ENCODE measurements around the gene RND2. TPM values are rescaled to one million over a fixed set of nuclear protein-coding genes. Genes with fewer than 3 reads are reported as not detected.
"Not testable (repeated sequence)": the region's sequence is repeated elsewhere in the genome, so short reads cannot be mapped to it uniquely, and the experiment has no call there.

RND2 gene
- total RNA-seq, 2 donors from 2014 or later, result not detected

- Mint-ChIP-seq H3K27ac (peak overlapping the region in 1 of 2 donors; percentile 2), H3K9me3 (no peaks in the 10 kb centered on the region), H3K36me3 (peaks cover 0 to 6% of the 10 kb centered on the region in 2 donors)
- DNase-seq (ENCODE audit: low spot score in 2 of 2), result no peak
- ATAC-seq, result no peak
These were observed 14.6 kb downstream of the RND2 start for GRCh38 chr17:43039646-43040045.

- DNase-seq (ENCODE audit: low spot score in 2 of 2), result no peak
- H3K36me3 Mint-ChIP-seq, result peaks cover 0 to 6% of the 10 kb centered on the region in 2 donors
- no peak for ATAC-seq
- H3K27ac Mint-ChIP-seq, result peak overlapping the region in 1 of 2 donors; percentile 88
- H3K9me3 Mint-ChIP-seq, result no peaks in the 10 kb centered on the region
These were observed 15.6 kb downstream of the RND2 start for GRCh38 chr17:43040655-43041054.

- H3K9me3 Mint-ChIP-seq, result no peaks in the 10 kb centered on the region
- ATAC-seq (no peak), DNase-seq (ENCODE audit: low spot score in 2 of 2) (no peak)
- peaks cover 0 to 9% of the 10 kb centered on the region in 2 donors for H3K36me3 Mint-ChIP-seq
- no peak overlapping the region for H3K27ac Mint-ChIP-seq
These were observed 17.1 kb downstream of the RND2 start for GRCh38 chr17:43042025-43042628.

- H3K27ac Mint-ChIP-seq, result peak overlapping the region in 1 of 2 donors; percentile 63
- H3K9me3 Mint-ChIP-seq, result no peaks in the 10 kb centered on the region
- H3K36me3 Mint-ChIP-seq, result peaks cover 0 to 14% of the 10 kb centered on the region in 2 donors
- ATAC-seq (no peak), DNase-seq (ENCODE audit: low spot score in 2 of 2) (no peak)
These were observed 18.3 kb downstream of the RND2 start for GRCh38 chr17:43043307-43043706.

- Mint-ChIP-seq H3K36me3 (peaks cover 0 to 14% of the 10 kb centered on the region in 2 donors), H3K9me3 (no peaks in the 10 kb centered on the region), H3K27ac (peak overlapping the region in 1 of 2 donors; percentile 85)
- ATAC-seq, result no peak
- DNase-seq (ENCODE audit: low spot score in 2 of 2), result no peak
These were observed 19.0 kb downstream of the RND2 start for GRCh38 chr17:43044024-43044423.

- no peaks in the 10 kb centered on the region for H3K9me3 Mint-ChIP-seq
- no peak for ATAC-seq
- H3K36me3 Mint-ChIP-seq, result peaks cover 34 to 52% of the 10 kb centered on the region in 2 donors
- no peak for DNase-seq (ENCODE audit: low spot score in 2 of 2)
- H3K27ac Mint-ChIP-seq, result no peak overlapping the region
These were observed 26.9 kb downstream of the RND2 start for GRCh38 chr17:43051969-43052368.

- peaks cover 36 to 48% of the 10 kb centered on the region in 2 donors for H3K36me3 Mint-ChIP-seq
- not testable (repeated sequence) for H3K9me3 Mint-ChIP-seq; H3K27ac Mint-ChIP-seq; DNase-seq (ENCODE audit: low spot score in 2 of 2); ATAC-seq
These were observed 28.0 kb downstream of the RND2 start for GRCh38 chr17:43053008-43053407.

- Mint-ChIP-seq H3K9me3 (no peaks in the 10 kb centered on the region), H3K36me3 (peaks cover 21 to 35% of the 10 kb centered on the region in 2 donors), H3K27ac (no peak overlapping the region)
- ATAC-seq (no peak), DNase-seq (ENCODE audit: low spot score in 2 of 2) (no peak)
These were observed 31.0 kb downstream of the RND2 start for GRCh38 chr17:43056051-43056450.

GRCh38 chr17:43062984-43063638, 38.1 kb downstream of the RND2 start:
- DNase-seq (ENCODE audit: low spot score in 2 of 2) (no peak), ATAC-seq (no peak)
- no peak overlapping the region for H3K27ac Mint-ChIP-seq
- no peaks in the 10 kb centered on the region for H3K9me3 Mint-ChIP-seq
- peaks cover 5 to 26% of the 10 kb centered on the region in 2 donors for H3K36me3 Mint-ChIP-seq

GRCh38 chr17:43068570-43069367, 43.7 kb downstream of the RND2 start:
- ATAC-seq (no peak), DNase-seq (ENCODE audit: low spot score in 2 of 2) (no peak)
- Mint-ChIP-seq H3K9me3 (no peaks in the 10 kb centered on the region), H3K36me3 (peaks cover 11 to 18% of the 10 kb centered on the region in 2 donors), H3K27ac (no peak overlapping the region)

- Mint-ChIP-seq H3K27ac (no peak overlapping the region), H3K36me3 (peaks cover 14 to 16% of the 10 kb centered on the region in 2 donors), H3K9me3 (no peaks in the 10 kb centered on the region)
- no peak for DNase-seq (ENCODE audit: low spot score in 2 of 2)
- no peak for ATAC-seq
These were observed 44.4 kb downstream of the RND2 start for GRCh38 chr17:43069368-43069898.

GRCh38 chr17:43070257-43070656, 45.2 kb downstream of the RND2 start:
- DNase-seq (ENCODE audit: low spot score in 2 of 2) (no peak), ATAC-seq (no peak)
- Mint-ChIP-seq H3K36me3 (peaks cover 18 to 22% of the 10 kb centered on the region in 2 donors), H3K9me3 (no peaks in the 10 kb centered on the region), H3K27ac (no peak overlapping the region)

GRCh38 chr17:43070872-43071271, 45.8 kb downstream of the RND2 start:
- DNase-seq (ENCODE audit: low spot score in 2 of 2), result no peak
- Mint-ChIP-seq H3K36me3 (peaks cover 15 to 19% of the 10 kb centered on the region in 2 donors), H3K9me3 (no peaks in the 10 kb centered on the region), H3K27ac (no peak overlapping the region)
- ATAC-seq, result no peak

GRCh38 chr17:43074869-43075268, 49.8 kb downstream of the RND2 start:
- Mint-ChIP-seq H3K9me3 (no peaks in the 10 kb centered on the region), H3K36me3 (peaks cover 13 to 17% of the 10 kb centered on the region in 2 donors), H3K27ac (peak overlapping the region in 1 of 2 donors; percentile 67)
- DNase-seq (ENCODE audit: low spot score in 2 of 2), result no peak
- ATAC-seq, result no peak

- DNase-seq (ENCODE audit: low spot score in 2 of 2) (no peak), ATAC-seq (no peak)
- no peaks in the 10 kb centered on the region for H3K9me3 Mint-ChIP-seq
- H3K27ac Mint-ChIP-seq, result no peak overlapping the region
- H3K36me3 Mint-ChIP-seq, result peaks cover 3 to 6% of the 10 kb centered on the region in 2 donors
These were observed 54.7 kb downstream of the RND2 start for GRCh38 chr17:43079641-43080302.

Measured in activated naive CD4-positive, alpha-beta T cell treated with anti-CD3 and anti-CD28 coated beads, Interleukin-2, amount 50 U/mL, for 72 hours (primary cell).